ENCODE measurements around the gene SLC38A7.

SLC38A7 gene

DNA sequence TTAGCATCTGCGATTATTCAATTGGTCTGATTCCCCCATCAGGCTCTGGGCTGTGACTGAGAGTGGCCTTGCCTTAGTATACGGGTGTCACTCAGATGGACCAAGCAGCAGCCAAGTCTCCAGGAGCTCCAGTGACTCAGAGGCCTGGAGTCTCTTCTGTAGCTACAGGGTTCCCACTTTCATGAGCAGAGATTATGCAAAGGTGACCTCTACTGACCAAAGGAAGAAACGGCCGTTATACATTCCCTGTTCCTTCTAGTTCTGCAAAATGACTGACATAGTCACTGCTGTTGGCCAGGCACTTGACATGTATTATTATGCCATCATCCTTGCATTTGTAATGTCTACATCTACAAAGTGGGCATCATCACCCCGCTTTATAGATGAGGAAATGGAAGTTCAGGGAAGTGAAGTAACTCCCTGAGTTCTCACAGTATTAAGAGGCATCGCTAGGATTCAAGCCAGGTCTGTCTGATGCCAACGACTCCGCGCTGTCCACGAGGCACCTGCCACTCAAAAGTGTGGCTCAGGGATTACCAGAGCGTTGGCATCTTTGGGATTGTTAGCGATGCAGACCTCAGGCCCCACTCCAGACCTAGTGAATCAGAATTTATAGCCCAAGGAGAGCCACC is 23.3 kb downstream of the SLC38A7 start:
- TF ChIP-seq FOXP2 (optimal IDR thresholded peaks at IDR 0.05; ENCODE audit: borderline replicate concordance, extremely low read depth, extremely low read length, insufficient read depth) (no peak), POLR2AphosphoS5 (IDR thresholded peaks at IDR 0.05; ENCODE audit: low read depth, low read length) (no peak), TAF1 (IDR thresholded peaks at IDR 0.05; ENCODE audit: borderline replicate concordance, insufficient read depth, low read length) (no peak), SIN3A (IDR thresholded peaks at IDR 0.05; ENCODE audit: borderline replicate concordance, insufficient read depth, low read length) (no peak)
- TF ChIP-seq, protein P1, sequence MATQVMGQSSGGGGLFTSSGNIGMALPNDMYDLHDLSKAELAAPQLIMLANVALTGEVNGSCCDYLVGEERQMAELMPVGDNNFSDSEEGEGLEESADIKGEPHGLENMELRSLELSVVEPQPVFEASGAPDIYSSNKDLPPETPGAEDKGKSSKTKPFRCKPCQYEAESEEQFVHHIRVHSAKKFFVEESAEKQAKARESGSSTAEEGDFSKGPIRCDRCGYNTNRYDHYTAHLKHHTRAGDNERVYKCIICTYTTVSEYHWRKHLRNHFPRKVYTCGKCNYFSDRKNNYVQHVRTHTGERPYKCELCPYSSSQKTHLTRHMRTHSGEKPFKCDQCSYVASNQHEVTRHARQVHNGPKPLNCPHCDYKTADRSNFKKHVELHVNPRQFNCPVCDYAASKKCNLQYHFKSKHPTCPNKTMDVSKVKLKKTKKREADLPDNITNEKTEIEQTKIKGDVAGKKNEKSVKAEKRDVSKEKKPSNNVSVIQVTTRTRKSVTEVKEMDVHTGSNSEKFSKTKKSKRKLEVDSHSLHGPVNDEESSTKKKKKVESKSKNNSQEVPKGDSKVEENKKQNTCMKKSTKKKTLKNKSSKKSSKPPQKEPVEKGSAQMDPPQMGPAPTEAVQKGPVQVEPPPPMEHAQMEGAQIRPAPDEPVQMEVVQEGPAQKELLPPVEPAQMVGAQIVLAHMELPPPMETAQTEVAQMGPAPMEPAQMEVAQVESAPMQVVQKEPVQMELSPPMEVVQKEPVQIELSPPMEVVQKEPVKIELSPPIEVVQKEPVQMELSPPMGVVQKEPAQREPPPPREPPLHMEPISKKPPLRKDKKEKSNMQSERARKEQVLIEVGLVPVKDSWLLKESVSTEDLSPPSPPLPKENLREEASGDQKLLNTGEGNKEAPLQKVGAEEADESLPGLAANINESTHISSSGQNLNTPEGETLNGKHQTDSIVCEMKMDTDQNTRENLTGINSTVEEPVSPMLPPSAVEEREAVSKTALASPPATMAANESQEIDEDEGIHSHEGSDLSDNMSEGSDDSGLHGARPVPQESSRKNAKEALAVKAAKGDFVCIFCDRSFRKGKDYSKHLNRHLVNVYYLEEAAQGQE (IDR thresholded peaks at IDR 0.05; ENCODE audit: insufficient read depth in 1 of 2, low read depth in 2 of 2, low read length in 2 of 2): no peak

DNA sequence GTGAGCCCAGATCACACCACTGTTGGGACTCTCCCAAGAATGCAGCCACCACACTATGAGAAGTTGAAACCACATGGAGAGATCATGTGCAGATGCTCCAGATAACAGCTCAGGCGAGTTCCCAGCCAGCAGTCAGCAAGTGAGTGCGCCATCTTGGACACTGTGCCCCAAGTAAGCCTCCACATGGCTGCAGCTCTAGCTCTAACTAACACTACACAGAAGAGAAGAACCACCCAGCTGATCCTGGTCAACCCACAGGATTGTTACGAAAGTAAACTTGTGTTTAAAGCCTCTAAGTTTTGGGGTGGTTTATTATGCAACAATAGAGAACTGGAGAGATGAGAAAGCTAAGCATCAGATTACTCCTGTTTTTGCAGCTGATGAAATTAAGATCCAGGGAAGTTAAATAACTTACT is 25.8 kb downstream of the SLC38A7 start:
- no peak for TF ChIP-seq SIN3A (IDR thresholded peaks at IDR 0.05; ENCODE audit: borderline replicate concordance, insufficient read depth, low read length)
- TF ChIP-seq POLR2AphosphoS5 (IDR thresholded peaks at IDR 0.05; ENCODE audit: low read depth, low read length): no peak
- TF ChIP-seq, protein P1 (IDR thresholded peaks at IDR 0.05; ENCODE audit: insufficient read depth in 1 of 2, low read depth in 2 of 2, low read length in 2 of 2): no peak
- TF ChIP-seq TAF1 (IDR thresholded peaks at IDR 0.05; ENCODE audit: borderline replicate concordance, insufficient read depth, low read length): no peak
- no peak for TF ChIP-seq FOXP2 (optimal IDR thresholded peaks at IDR 0.05; ENCODE audit: borderline replicate concordance, extremely low read depth, extremely low read length, insufficient read depth)

DNA sequence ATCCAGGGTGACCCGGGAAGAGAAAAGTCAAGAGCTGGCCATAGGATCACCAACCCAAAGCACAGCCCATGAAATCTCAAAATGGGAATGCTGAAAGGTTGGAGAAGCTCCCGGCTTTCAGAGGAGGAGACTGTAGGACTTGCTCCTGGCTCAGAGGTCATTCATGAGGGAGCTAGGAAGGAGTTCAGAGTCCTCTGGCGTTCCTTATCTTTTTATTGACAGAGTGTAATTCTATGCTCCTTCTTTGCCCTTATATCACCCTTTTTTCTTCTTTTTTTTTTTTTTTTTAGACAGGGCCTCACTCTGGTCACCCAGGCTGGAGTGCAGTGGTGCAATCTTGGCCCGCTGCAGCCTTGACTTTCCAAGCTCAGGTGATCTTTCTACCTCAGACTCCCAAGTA is 27.7 kb downstream of the SLC38A7 start:
- no peak for TF ChIP-seq POLR2AphosphoS5 (IDR thresholded peaks at IDR 0.05; ENCODE audit: low read depth, low read length)
- TF ChIP-seq SIN3A (IDR thresholded peaks at IDR 0.05; ENCODE audit: borderline replicate concordance, insufficient read depth, low read length): no peak
- TF ChIP-seq TAF1 (IDR thresholded peaks at IDR 0.05; ENCODE audit: borderline replicate concordance, insufficient read depth, low read length): no peak
- TF ChIP-seq, protein P1 (IDR thresholded peaks at IDR 0.05; ENCODE audit: insufficient read depth in 1 of 2, low read depth in 2 of 2, low read length in 2 of 2): no peak
- TF ChIP-seq FOXP2 (optimal IDR thresholded peaks at IDR 0.05; ENCODE audit: borderline replicate concordance, extremely low read depth, extremely low read length, insufficient read depth): no peak

DNA sequence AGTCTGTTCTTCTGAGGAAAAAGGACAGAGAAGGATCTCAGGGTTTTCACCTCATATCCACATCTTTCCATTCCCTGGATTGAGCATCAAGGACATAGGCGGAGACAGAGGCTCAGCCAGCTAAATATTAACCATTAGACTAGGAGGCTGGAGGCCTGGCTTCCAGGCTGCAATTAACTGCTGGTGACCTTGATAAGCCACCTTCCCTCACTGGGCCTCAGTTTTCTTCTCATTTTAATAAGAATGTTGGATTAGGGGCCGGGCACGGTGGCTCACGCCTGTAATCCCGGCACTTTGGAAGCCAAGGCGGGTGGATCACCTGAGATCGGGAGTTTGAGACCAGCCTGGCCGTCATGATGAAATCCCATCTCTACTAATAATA is 29.4 kb downstream of the SLC38A7 start:
- no peak for TF ChIP-seq FOXP2 (optimal IDR thresholded peaks at IDR 0.05; ENCODE audit: borderline replicate concordance, extremely low read depth, extremely low read length, insufficient read depth)
- TF ChIP-seq POLR2AphosphoS5 (IDR thresholded peaks at IDR 0.05; ENCODE audit: low read depth, low read length): no peak
- TF ChIP-seq, protein P1 (IDR thresholded peaks at IDR 0.05; ENCODE audit: insufficient read depth in 1 of 2, low read depth in 2 of 2, low read length in 2 of 2): no peak
